Gastrocnemius medialis (tissue), 4 donors: ENCODE measurements around the gene ZNF407.

Experiments
- CTCF ChIP-seq, 5 experiments: fragments of 450-650 bp in 3 of 5; fragments of 200-600 bp in 2 of 5; sonication (generic) in 2 of 5; IDR thresholded peaks in 4 of 5; conservative IDR thresholded peaks in 1 of 5; 1 replicate in 4 of 5; 2 replicates in 1 of 5; pipeline ENCODE4 v1.5.1; 2016 to 2019; ENCODE audit warnings: antibody characterized with exemption in 5 of 5, mild to moderate bottlenecking in 3 of 5, moderate library complexity in 3 of 5
- POLR2A ChIP-seq, 2 donors: fragments of 450-650 bp; IDR thresholded peaks; one replicate each; pipeline ENCODE4 v1.6.1; 2017; ENCODE audit warnings: antibody characterized with exemption in 2 of 2, mild to moderate bottlenecking in 2 of 2, moderate library complexity in 2 of 2

GRCh38 chr18:74563999-74564398 lies 33.7 kb upstream of the ZNF407 start:
- TF ChIP-seq CTCF (IDR thresholded peaks at IDR 0.05 in 4 of 5, conservative IDR thresholded peaks at IDR 0.05 in 1 of 5): no peak
- no peak for TF ChIP-seq POLR2A (IDR thresholded peaks at IDR 0.05)
